Ovary (tissue), 3 donors: Measurements from ENCODE around the gene RPS23.

Experiments
- CTCF ChIP-seq, 3 donors: fragments of 450-650 bp in 2 of 3; fragments of 200-600 bp in 1 of 3; IDR thresholded peaks; one replicate each; pipeline versions ENCODE4 v1.5.1 to v1.8.0; 2016 to 2022; ENCODE audit warnings: antibody characterized with exemption in 3 of 3, mild to moderate bottlenecking in 1 of 3
- POLR2A ChIP-seq: fragments of 450-650 bp; IDR thresholded peaks from one replicate; pipeline ENCODE4 v1.6.1; 2017; ENCODE audit warnings: antibody characterized with exemption, mild to moderate bottlenecking, moderate library complexity
- donor health status: DM: no; HTN: no; CAD: no.

GRCh38 chr5:82291420-82291819 lies 13.3 kb upstream of the RPS23 start:
- TF ChIP-seq CTCF (IDR thresholded peaks at IDR 0.05) (no peak), POLR2A (no peak)
